Measurements from ENCODE around the gene ADARB2. TPM values are rescaled to one million over a fixed set of nuclear protein-coding genes. Genes with fewer than 3 reads are reported as not detected.

Gene ADARB2
- total RNA-seq, 1 donor from 2014 or later = 1.2 TPM

DNA sequence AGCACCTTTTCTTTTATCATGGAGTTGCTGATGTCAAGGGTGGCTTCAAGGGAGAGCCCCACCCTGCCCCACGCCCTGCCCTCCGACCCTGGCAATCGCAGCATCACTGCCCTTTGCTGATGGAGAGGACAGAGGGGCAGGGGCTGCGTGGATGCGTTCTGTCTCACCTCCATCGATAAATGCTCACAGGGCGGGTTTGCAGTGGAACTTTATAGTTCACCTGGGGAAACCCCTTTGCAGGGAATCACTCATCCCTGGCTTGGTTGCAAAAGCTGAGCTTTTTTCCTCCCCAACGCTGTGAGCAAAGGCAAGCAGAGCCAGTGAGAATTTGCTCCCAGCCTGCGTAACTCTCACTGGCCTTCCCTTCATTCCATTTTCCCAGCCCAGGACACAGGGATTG is 504.3 kb downstream of the ADARB2 start:
- ATAC-seq = no peak
- no peaks in the 10 kb centered on the region for H3K36me3 ChIP-seq
- no peaks in the 10 kb centered on the region for H3K4me1 ChIP-seq
- TF ChIP-seq, protein P1, sequence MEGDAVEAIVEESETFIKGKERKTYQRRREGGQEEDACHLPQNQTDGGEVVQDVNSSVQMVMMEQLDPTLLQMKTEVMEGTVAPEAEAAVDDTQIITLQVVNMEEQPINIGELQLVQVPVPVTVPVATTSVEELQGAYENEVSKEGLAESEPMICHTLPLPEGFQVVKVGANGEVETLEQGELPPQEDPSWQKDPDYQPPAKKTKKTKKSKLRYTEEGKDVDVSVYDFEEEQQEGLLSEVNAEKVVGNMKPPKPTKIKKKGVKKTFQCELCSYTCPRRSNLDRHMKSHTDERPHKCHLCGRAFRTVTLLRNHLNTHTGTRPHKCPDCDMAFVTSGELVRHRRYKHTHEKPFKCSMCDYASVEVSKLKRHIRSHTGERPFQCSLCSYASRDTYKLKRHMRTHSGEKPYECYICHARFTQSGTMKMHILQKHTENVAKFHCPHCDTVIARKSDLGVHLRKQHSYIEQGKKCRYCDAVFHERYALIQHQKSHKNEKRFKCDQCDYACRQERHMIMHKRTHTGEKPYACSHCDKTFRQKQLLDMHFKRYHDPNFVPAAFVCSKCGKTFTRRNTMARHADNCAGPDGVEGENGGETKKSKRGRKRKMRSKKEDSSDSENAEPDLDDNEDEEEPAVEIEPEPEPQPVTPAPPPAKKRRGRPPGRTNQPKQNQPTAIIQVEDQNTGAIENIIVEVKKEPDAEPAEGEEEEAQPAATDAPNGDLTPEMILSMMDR (IDR thresholded peaks at IDR 0.05) = no peak
- H3K9me3 ChIP-seq = no peaks in the 10 kb centered on the region
- H3K4me3 ChIP-seq = no peak overlapping the region
- DNase-seq = no peak
- H3K27me3 ChIP-seq = no peaks in the 10 kb centered on the region
- intact Hi-C loops (cut with DNase I) = no loop called here
- no peak overlapping the region for H3K27ac ChIP-seq

DNA sequence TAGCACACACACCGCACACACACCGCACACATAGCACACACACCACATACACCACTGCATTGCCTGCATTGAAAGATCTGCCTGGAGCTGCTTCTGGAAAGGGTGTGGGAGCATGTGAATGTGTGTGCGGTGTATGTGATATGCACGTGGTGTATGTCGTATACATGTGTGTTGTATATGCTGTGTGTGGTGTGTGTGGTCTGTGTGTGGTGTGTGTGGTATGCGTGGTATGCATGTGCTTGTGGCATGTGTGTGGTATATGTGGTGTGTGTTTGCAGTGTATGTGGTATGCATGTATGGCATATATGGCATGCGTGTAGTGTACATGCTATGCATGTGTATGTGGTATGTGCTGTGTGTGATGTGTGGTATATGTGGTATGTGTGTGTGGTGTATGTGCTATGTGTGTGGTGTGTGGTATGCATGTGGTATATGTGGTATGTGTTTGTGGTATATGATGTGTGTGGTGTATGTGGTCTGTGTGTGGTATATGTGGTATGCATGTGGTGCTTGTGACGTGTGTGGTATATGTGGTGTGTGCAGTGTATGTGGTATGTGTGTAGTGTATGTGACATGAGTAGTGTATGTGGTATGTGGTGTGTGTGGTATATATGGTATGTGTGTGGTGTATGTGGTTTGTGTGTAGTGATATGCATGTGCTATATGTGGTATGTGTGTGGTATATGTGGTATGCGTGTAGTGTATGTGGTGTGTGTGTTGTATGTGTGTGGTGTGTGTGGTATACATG is 505.0 kb downstream of the ADARB2 start:
- intact Hi-C loops (cut with DNase I) = no loop called here
- ATAC-seq = peak; percentile 15

DNA sequence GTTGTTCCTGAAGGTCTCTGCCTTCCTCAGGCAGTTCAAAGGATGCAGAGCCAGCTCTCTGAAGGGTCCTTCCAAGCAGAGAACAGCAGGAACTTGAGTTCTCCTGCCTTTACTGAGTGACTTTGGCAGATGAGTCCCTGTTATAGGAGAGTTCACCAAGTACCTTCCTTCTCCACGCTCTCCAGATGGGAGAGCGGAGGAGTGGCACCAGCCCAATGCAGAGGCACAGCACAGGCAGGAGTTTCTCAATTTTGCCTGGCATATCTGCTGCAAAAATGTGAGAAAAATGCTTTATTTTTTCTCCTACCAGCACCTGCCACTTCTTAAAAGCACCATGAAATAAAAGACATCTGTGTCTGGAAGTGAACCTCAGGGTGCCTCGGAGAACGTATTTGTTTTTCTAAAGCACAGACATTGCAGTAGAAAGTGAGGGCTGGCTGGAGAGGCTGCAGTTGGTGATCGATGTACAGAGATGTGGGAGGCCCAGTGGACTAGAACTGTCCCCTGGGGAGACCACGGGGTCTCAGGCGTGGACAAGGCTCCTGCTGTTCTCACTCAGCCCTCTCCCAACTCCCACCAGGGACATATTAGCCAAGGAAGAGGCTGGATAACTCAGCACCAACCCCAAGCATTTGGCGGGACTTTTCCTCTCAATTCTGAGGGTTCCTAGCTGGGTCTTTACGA is 506.6 kb downstream of the ADARB2 start:
- TF ChIP-seq, protein P1 (IDR thresholded peaks at IDR 0.05) = no peak
- Histone ChIP-seq H3K27ac (no peak overlapping the region), H3K9me3 (no peaks in the 10 kb centered on the region), H3K4me3 (no peak overlapping the region), H3K27me3 (no peaks in the 10 kb centered on the region), H3K4me1 (no peaks in the 10 kb centered on the region), H3K36me3 (no peaks in the 10 kb centered on the region)
- no peak for ATAC-seq
- no peak for DNase-seq
- intact Hi-C loops (cut with DNase I) = no loop called here

More for the DNA sequence above, 505.0 kb downstream of the ADARB2 start:
- no peak overlapping the region for H3K27ac ChIP-seq
- H3K4me1 ChIP-seq = no peaks in the 10 kb centered on the region
- H3K27me3 ChIP-seq = no peaks in the 10 kb centered on the region
- H3K4me3 ChIP-seq = no peak overlapping the region
- H3K36me3 ChIP-seq = no peaks in the 10 kb centered on the region
- no peak for DNase-seq
- no peaks in the 10 kb centered on the region for H3K9me3 ChIP-seq
- TF ChIP-seq, protein P1 (IDR thresholded peaks at IDR 0.05) = no peak

DNA sequence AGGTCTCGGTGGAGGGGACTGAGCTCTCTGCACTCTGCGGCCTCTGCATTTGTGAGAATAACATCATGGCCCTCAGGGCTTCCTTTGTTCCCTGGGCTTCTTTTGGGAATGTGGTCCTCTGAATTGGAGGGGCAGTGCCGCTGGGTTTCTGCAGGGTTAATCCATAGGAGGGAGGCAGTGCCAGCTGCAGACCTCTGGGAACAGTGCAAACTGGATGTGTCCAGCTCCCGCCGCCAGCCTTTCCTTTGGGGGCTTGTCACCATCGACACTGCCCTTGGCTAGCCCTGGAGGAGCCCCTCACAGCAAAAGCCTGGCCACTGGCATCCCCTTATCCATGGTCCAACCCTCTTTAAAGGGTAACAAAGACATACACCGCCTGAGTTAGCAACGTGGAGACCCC is 507.2 kb downstream of the ADARB2 start:
- no peaks in the 10 kb centered on the region for H3K27me3 ChIP-seq
- intact Hi-C loops (cut with DNase I) = no loop called here
- TF ChIP-seq, protein P1 (IDR thresholded peaks at IDR 0.05) = no peak
- H3K36me3 ChIP-seq = no peaks in the 10 kb centered on the region
- no peak overlapping the region for H3K4me3 ChIP-seq
- DNase-seq = no peak
- no peaks in the 10 kb centered on the region for H3K4me1 ChIP-seq
- no peaks in the 10 kb centered on the region for H3K9me3 ChIP-seq
- ATAC-seq = no peak
- no peak overlapping the region for H3K27ac ChIP-seq

DNA sequence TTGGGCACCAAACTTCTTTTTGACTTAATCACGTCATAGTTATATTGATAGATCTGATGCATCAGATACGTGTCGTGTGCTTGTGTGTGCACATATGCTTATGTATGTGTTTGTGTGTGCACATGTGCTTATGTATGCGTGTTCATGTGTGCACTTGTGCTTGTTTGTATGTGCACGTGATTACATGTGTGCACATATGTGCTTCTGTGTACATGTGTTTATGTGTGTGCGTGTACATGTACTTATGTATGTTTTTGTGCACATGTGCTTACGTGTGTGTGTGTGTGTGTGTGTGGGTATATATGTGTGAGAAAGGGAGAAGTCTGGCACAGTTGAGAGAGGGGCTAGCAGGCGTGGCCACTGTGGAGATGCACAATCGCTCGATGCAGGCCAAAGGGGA is 507.8 kb downstream of the ADARB2 start:
- intact Hi-C loops (cut with DNase I) = no loop called here
- H3K36me3 ChIP-seq = no peaks in the 10 kb centered on the region
- no peak for DNase-seq
- ATAC-seq = no peak
- no peak overlapping the region for H3K4me3 ChIP-seq
- no peaks in the 10 kb centered on the region for H3K27me3 ChIP-seq
- no peak overlapping the region for H3K27ac ChIP-seq
- TF ChIP-seq, protein P1 (IDR thresholded peaks at IDR 0.05) = no peak
- no peaks in the 10 kb centered on the region for H3K4me1 ChIP-seq
- H3K9me3 ChIP-seq = no peaks in the 10 kb centered on the region
